ENCODE results near the gene PLIN4. TPM values are rescaled to one million over a fixed set of nuclear protein-coding genes. Genes with fewer than 3 reads are reported as not detected.

Gene PLIN4
- total and polyA plus RNA-seq, 10 donors: 0.27 to 10.2 (median 2.1) TPM

GRCh38 chr19:4473011-4473762, 45.1 kb downstream of the PLIN4 start:
- Histone ChIP-seq H3K9me3 (no peaks in the 10 kb centered on the region), H3K36me3 (peaks cover 0 to 33% (median 25%) of the 10 kb centered on the region in 6 donors), H3K4me3 (peak overlapping the region; percentile 87 to 99 (median 94)), H3K27ac (peak overlapping the region in 3 of 8 donors; percentile 93 to 96 (median 94)), H3K4me1 (peaks cover 17 to 42% (median 33%) of the 10 kb centered on the region in 6 donors), H3K27me3 (replicated peaks in 1 of 7) (no peaks in the 10 kb centered on the region)
- peak; percentile 81 for DNase-seq
- no peak for TF ChIP-seq POLR2AphosphoS5 (IDR thresholded peaks at IDR 0.05)
- whole genome bisulfite sequencing, 5 donors: 26 to 63% (median 33%) methylated on average over 6 to 25 of the region's 25 CpGs
- intact Hi-C loops (cut with DNase I; ENCODE audit: low total_unique reads): no loop called here

GRCh38 chr19:4472174-4472974, 45.9 kb downstream of the PLIN4 start, which contains the start of gene HDGFL2:
TSS of gene HDGFL2 (plus strand) at chr19:4472297. CDS start at chr19:4472351, 54 bp downstream.
- H3K4me1 ChIP-seq: peaks cover 17 to 42% (median 33%) of the 10 kb centered on the region in 6 donors
- TF ChIP-seq CTCF (IDR thresholded peaks at IDR 0.05 in 8 of 11, conservative IDR thresholded peaks at IDR 0.05 in 3 of 11) (no peak), POLR2AphosphoS5 (IDR thresholded peaks at IDR 0.05) (no peak), POLR2A (IDR thresholded peaks at IDR 0.05) (no peak)
- no peaks in the 10 kb centered on the region for H3K27me3 ChIP-seq (replicated peaks in 1 of 7)
- H3K9me3 ChIP-seq: no peaks in the 10 kb centered on the region
- peak within 1 kb of the TSS; percentile 87 to 99 (median 94) for H3K4me3 ChIP-seq
- peak within 1 kb of the TSS; percentile 87 to 96 (median 94) for H3K27ac ChIP-seq
- intact Hi-C loops (cut with DNase I; ENCODE audit: low total_unique reads): no loop called here
- peak; percentile 98 for DNase-seq
- 0 to 2% (median 1%) methylated on average over 15 to 69 of the region's 71 CpGs for WGBS, 5 donors
- peaks cover 0 to 25% (median 19%) of the 10 kb centered on the region in 6 donors for H3K36me3 ChIP-seq

- Histone ChIP-seq H3K4me3 (peak overlapping the region; percentile 87 to 99 (median 94)), H3K36me3 (peaks cover 0 to 17% (median 12%) of the 10 kb centered on the region in 6 donors), H3K4me1 (peaks cover 17 to 42% (median 33%) of the 10 kb centered on the region in 6 donors), H3K9me3 (no peaks in the 10 kb centered on the region), H3K27ac (peak overlapping the region; percentile 87 to 96 (median 94)), H3K27me3 (replicated peaks in 1 of 7) (no peaks in the 10 kb centered on the region)
- intact Hi-C loops (cut with DNase I; ENCODE audit: low total_unique reads): no loop called here
- TF ChIP-seq CTCF (IDR thresholded peaks at IDR 0.05 in 8 of 11, conservative IDR thresholded peaks at IDR 0.05 in 3 of 11) (peak in 2 of 11 experiments; percentile 17 to 37), POLR2A (IDR thresholded peaks at IDR 0.05) (peak in 2 of 3 donors; percentile 19 to 60), POLR2AphosphoS5 (IDR thresholded peaks at IDR 0.05) (peak; percentile 81 to 87 (median 82))
- peak; percentile 98 for DNase-seq
- 0 to 1% (median 0%) methylated on average over 31 to 33 of the region's 33 CpGs for WGBS, 5 donors
Measured at GRCh38 chr19:4471403-4472173, 46.7 kb downstream of the PLIN4 start.

- no peaks in the 10 kb centered on the region for H3K27me3 ChIP-seq (replicated peaks in 1 of 7)
- intact Hi-C loops (cut with DNase I; ENCODE audit: low total_unique reads): no loop called here
- H3K9me3 ChIP-seq: no peaks in the 10 kb centered on the region
- TF ChIP-seq POLR2AphosphoS5 (IDR thresholded peaks at IDR 0.05): no peak
- no peak for TF ChIP-seq CTCF (IDR thresholded peaks at IDR 0.05 in 8 of 11, conservative IDR thresholded peaks at IDR 0.05 in 3 of 11)
- TF ChIP-seq POLR2A (IDR thresholded peaks at IDR 0.05): no peak
- peaks cover 2 to 17% (median 11%) of the 10 kb centered on the region in 6 donors for H3K4me1 ChIP-seq
- 82 to 95% (median 87%) methylated on average over 3 of the region's 3 CpGs for WGBS, 5 donors
- no peak overlapping the region for H3K27ac ChIP-seq
- H3K36me3 ChIP-seq: no peaks in the 10 kb centered on the region
- no peak overlapping the region for H3K4me3 ChIP-seq
- DNase-seq: no peak
Measured at GRCh38 chr19:4467835-4468234, 50.5 kb downstream of the PLIN4 start.
